Thoracic aorta (tissue), 2 donors: Measurements from ENCODE around the gene TRIM56. TPM values are rescaled to one million over a fixed set of nuclear protein-coding genes. Genes with fewer than 3 reads are reported as not detected.
"Not testable (repeated sequence)": the region's sequence is repeated elsewhere in the genome, so short reads cannot be mapped to it uniquely, and the experiment has no call there.

Experiments
- ATAC-seq: fragments of 150-250 bp; one replicate; pipeline ENCODE4 v1.8.0; 2017; ENCODE audit warnings: low read depth; ENCODE audit not compliant: insufficient number of reproducible peaks, low FRiP score
- DNase-seq: peaks from one replicate; pipeline ENCODE4 v3.0.0-alpha.2; 2020; ENCODE audit warnings: low spot score
- H3K27ac ChIP-seq, 2 donors: fragments of 200-600 bp; sonication (generic); 1 replicate in 1 of 2; 2 replicates in 1 of 2; pipeline ENCODE4 v1.5.1; 2016; ENCODE audit warnings: mild to moderate bottlenecking in 2 of 2, moderate library complexity in 2 of 2
- H3K27me3 ChIP-seq: fragments of 200-600 bp; sonication (generic); replicated peaks from 2 replicates; pipeline ENCODE4 v1.6.0; 2016; ENCODE audit warnings: mild to moderate bottlenecking; ENCODE audit not compliant: insufficient read depth
- H3K36me3 ChIP-seq: fragments of 200-600 bp; sonication (generic); one replicate; pipeline ENCODE4 v1.5.1; 2016
- H3K4me1 ChIP-seq, 2 donors: fragments of 200-600 bp; sonication (generic); 1 replicate in 1 of 2; 2 replicates in 1 of 2; pipeline versions ENCODE4 v1.5.1 to v1.6.0; 2016; ENCODE audit warnings: low read depth in 2 of 2, mild to moderate bottlenecking in 1 of 2; ENCODE audit not compliant: control insufficient read depth in 1 of 2
- H3K4me3 ChIP-seq: fragments of 200-600 bp; sonication (generic); 2 replicates; pipeline ENCODE4 v1.5.1; 2016; ENCODE audit warnings: mild to moderate bottlenecking
- H3K9me3 ChIP-seq: fragments of 200-600 bp; sonication (generic); 2 replicates; pipeline ENCODE4 v1.5.1; 2016
- total RNA-seq, 2 donors: library from RNA; depleted of rRNA; stranded (reverse); fragments of >200 nt; gene quantifications; one replicate each; pipeline versions ENCODE4 v1.1.0 to v1.2.3, GENCODE V29; 2016
- TF ChIP-seq, protein P1 (sequence below): fragments of 200-600 bp; sonication (generic); IDR thresholded peaks from one replicate; pipeline ENCODE4 v1.5.1; 2019; ENCODE audit warnings: antibody characterized with exemption

Gene TRIM56
- total RNA-seq, 2 donors from 2014 or later: 32.1 to 44.5 TPM

GRCh38 chr7:101097561-101097960, 12.3 kb downstream of the TRIM56 start:
- ATAC-seq: no peak
- DNase-seq: no peak
- Histone ChIP-seq H3K4me3 (no peak overlapping the region), H3K27me3 (no peaks in the 10 kb centered on the region), H3K36me3 (no peaks in the 10 kb centered on the region), H3K9me3 (no peaks in the 10 kb centered on the region), H3K4me1 (peaks cover 13 to 49% of the 10 kb centered on the region in 2 donors), H3K27ac (no peak overlapping the region)
- TF ChIP-seq, protein P1, sequence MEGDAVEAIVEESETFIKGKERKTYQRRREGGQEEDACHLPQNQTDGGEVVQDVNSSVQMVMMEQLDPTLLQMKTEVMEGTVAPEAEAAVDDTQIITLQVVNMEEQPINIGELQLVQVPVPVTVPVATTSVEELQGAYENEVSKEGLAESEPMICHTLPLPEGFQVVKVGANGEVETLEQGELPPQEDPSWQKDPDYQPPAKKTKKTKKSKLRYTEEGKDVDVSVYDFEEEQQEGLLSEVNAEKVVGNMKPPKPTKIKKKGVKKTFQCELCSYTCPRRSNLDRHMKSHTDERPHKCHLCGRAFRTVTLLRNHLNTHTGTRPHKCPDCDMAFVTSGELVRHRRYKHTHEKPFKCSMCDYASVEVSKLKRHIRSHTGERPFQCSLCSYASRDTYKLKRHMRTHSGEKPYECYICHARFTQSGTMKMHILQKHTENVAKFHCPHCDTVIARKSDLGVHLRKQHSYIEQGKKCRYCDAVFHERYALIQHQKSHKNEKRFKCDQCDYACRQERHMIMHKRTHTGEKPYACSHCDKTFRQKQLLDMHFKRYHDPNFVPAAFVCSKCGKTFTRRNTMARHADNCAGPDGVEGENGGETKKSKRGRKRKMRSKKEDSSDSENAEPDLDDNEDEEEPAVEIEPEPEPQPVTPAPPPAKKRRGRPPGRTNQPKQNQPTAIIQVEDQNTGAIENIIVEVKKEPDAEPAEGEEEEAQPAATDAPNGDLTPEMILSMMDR: no peak

DNA sequence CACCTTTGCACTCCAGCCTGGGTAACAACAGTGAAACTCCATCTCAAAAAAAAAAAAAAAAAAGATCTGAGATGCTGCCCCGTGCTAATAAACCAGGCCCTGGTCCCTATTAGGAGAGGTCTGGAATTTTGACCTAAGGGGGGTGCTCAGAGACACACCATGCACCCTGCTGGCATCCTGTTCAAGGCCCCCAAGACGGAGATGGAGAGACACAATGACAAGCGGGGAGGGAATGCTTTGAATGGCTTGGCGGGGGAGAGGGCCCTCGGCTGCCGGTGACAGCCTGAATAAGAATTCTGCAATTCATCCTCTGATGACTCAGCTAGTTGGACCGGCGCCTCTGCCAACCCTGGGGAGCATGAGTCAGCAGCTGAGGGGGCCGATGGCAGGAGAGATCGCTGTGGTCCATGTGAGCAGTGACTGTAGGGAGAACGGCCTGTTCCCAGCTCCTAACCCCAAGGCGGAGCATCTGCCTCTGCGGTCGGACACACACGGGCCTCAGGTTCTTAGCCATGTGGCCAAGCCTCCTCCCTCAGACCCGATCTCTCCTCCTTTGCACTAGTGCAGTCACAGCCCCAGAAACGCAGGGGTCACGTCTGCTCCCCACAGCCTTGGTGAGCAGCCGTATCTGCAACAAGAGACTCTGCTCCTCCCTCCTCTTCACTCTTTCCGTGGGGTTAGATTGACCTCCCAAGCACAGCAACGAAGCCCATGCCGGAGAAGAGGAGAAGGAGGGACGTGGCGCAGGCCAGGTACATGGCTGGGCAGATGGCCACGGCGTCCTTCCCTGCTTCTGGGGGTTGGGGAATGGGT, 14.9 kb downstream of the TRIM56 start:
- DNase-seq: peak; percentile 96
- H3K36me3 ChIP-seq: no peaks in the 10 kb centered on the region
- TF ChIP-seq, protein P1: no peak
- H3K27me3 ChIP-seq: no peaks in the 10 kb centered on the region
- no peaks in the 10 kb centered on the region for H3K9me3 ChIP-seq
- H3K4me1 ChIP-seq: peaks cover 13 to 31% of the 10 kb centered on the region in 2 donors
- peak overlapping the region; percentile 32 for H3K4me3 ChIP-seq
- ATAC-seq: peak; percentile 97
- H3K27ac ChIP-seq: peak overlapping the region; percentile 90 to 93

DNA sequence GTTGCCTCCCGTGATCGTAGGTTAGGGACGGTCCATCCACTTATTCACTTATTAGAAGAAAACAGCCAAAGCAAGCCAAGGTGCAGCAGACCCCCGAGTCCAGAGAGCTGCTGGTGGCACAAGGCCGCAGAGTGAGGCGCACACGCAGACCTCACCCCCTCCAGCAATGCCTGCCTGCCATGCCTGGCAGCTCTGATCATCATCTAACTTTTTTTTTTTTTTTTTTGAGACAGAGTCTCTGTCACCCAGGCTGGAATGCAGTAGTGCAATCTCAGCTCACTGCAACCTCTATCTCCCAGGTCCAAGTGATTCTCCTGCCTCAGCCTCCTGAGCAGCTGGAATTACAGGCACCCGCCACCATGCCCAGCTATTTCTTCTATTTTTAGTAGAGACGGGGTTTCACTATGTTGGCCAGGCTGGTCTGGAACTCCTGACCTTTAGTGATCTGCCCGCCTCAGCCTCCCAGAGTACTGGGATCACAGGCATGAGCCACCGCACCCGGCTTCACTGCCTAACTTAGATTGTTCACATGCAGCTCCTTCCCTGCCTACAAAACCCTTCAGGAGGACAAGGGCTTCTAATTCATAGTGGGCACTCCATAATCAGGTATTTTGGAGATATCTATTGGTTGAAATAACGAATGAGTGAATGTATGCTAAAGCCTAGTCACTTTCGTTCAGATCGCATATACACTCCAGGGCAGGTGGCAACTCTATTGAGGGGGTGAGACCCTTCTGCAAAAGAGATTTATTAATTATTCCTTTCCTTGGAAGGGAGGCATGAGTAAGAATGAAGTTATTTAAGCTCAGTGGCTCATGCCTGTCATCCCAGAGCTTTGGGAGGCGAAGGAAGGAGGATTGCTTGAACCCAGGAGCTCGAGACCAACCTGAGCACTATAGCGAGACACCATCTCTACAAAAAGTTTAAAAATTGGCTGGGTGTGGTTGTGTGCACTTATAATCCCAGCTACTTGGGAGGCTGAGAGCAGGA, 15.9 kb downstream of the TRIM56 start:
- ATAC-seq (no peak), DNase-seq (no peak)
- peak overlapping the region; percentile 90 to 93 for H3K27ac ChIP-seq
- H3K4me1 ChIP-seq: peaks cover 13 to 30% of the 10 kb centered on the region in 2 donors
- H3K4me3 ChIP-seq: no peak overlapping the region
- TF ChIP-seq, protein P1: no peak
- no peaks in the 10 kb centered on the region for H3K27me3 ChIP-seq
- no peaks in the 10 kb centered on the region for H3K9me3 ChIP-seq
- H3K36me3 ChIP-seq: no peaks in the 10 kb centered on the region

DNA sequence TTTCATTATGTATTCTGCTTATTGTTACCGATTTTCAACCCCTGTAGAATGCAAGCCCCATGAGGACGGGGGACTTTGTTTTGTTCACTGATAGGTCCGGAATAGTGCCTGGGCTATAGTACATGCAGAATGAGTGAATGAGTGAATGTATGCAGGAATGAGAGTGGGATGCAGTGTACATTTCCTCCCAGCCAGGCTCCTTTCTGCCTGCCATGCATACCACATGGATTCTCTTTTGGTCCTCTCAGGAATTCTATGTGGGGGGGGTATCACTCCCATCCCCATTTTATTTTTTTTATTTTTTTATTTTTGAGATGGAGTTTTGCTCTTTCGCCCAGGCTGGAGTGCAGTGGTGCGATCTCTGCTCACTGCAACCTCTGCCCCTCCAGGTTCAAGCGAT, 16.7 kb downstream of the TRIM56 start:
- TF ChIP-seq, protein P1: no peak
- Histone ChIP-seq H3K4me3 (no peak overlapping the region), H3K27ac (no peak overlapping the region), H3K36me3 (no peaks in the 10 kb centered on the region), H3K4me1 (peaks cover 13 to 30% of the 10 kb centered on the region in 2 donors), H3K9me3 (no peaks in the 10 kb centered on the region), H3K27me3 (no peaks in the 10 kb centered on the region)
- ATAC-seq: no peak
- DNase-seq: no peak

DNA sequence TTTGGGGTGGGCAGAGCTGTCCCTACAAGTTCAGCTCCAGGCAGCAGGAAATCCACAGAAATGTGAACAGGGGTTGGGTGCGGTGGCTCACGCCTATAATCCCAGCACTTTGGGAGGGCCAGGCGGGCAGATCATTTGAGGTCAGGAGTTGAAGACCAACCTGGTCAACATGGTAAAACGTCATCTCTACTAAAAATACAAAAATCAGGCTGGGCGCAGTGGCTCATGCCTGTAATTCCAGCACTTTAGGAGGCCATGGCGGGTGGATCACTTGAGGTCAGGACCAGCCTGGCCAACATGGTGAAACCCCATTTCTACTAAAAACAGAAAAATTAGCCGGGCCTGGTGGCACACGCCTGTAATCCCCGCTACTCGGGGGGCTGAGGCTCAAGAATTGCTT, 18.4 kb downstream of the TRIM56 start:
- H3K27me3 ChIP-seq, ATAC-seq, H3K27ac ChIP-seq, H3K4me3 ChIP-seq, H3K9me3 ChIP-seq, DNase-seq, H3K36me3 ChIP-seq: not testable (repeated sequence)
- H3K4me1 ChIP-seq: peaks cover 13 to 34% of the 10 kb centered on the region in 2 donors
